IgD-negative memory B cell (primary cell): ENCODE results near the gene SPNS2. TPM values are rescaled to one million over a fixed set of nuclear protein-coding genes. Genes with fewer than 3 reads are reported as not detected.
"Not testable (repeated sequence)": the region's sequence is repeated elsewhere in the genome, so short reads cannot be mapped to it uniquely, and the experiment has no call there.

ENCODE experiments used
- H3K27ac Mint-ChIP-seq, 3 donors: one replicate each; pipeline ENCODE4 v1.8.0; 2020 to 2022; ENCODE audit warnings: mild to moderate bottlenecking in 3 of 3, mixed read lengths in 3 of 3, moderate library complexity in 1 of 3
- H3K27me3 Mint-ChIP-seq: one replicate; pipeline ENCODE4 v1.8.0; 2021; ENCODE audit warnings: mixed read lengths
- H3K36me3 Mint-ChIP-seq: one replicate; pipeline ENCODE4 v1.8.0; 2020; ENCODE audit warnings: mild to moderate bottlenecking, mixed read lengths
- H3K4me1 Mint-ChIP-seq, 3 donors: one replicate each; pipeline ENCODE4 v1.8.0; 2020 to 2022; ENCODE audit warnings: mixed read lengths in 3 of 3, mild to moderate bottlenecking in 1 of 3
- H3K4me3 Mint-ChIP-seq, 4 donors: one replicate each; pipeline ENCODE4 v1.8.0; 2020 to 2022; ENCODE audit warnings: mild to moderate bottlenecking in 4 of 4, mixed read lengths in 4 of 4, moderate library complexity in 3 of 4
- H3K9me3 Mint-ChIP-seq, 3 donors: one replicate each; pipeline ENCODE4 v1.8.0; 2020 to 2021; ENCODE audit warnings: mixed read lengths in 3 of 3, mild to moderate bottlenecking in 1 of 3
- polyA plus RNA-seq: library from polyadenylated mRNA; unstranded; fragments of 300-500 nt; fragmentation: Illumina TruSeq; gene quantifications from one replicate; pipeline ENCODE4 v1.2.3, GENCODE V29; 2021

The SPNS2 gene
- polyA plus RNA-seq, 1 donor from 2014 or later = not detected

DNA sequence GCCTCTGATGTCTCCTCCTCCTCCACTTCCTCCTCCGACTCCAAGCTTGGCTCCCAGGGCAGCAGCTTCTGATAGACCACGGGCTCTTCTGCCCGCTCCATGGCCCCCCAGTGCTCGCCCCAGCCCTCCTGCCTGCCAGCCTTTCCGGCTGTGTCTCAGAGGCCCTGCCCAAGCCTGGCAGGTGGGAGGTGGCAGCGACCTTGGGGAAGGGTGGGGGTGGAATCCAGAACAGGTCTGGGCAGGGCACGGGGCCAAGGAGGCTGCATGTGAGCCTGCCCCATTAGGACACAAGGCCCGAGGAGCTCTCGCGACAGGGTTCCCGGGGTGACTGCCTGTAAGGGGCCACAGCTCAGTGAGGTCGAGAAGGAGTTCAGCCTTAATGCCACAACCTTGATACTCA is 61.7 kb downstream of the SPNS2 start, which contains the start of gene GGT6:
TSS of gene GGT6 (minus strand) at position 157 of the 400 bp plus-strand sequence. CDS start at position 101, 56 bp downstream.
- Mint-ChIP-seq H3K4me1 (peaks cover 24 to 29% (median 26%) of the 10 kb centered on the region in 3 donors), H3K27me3 (peaks cover under 1% of the 10 kb centered on the region), H3K27ac (peak within 1 kb of the TSS in 1 of 3 donors; percentile 39), H3K4me3 (peak within 1 kb of the TSS in 2 of 4 donors; percentile 7 to 53), H3K9me3 (no peaks in the 10 kb centered on the region), H3K36me3 (peaks cover 2% of the 10 kb centered on the region)

DNA sequence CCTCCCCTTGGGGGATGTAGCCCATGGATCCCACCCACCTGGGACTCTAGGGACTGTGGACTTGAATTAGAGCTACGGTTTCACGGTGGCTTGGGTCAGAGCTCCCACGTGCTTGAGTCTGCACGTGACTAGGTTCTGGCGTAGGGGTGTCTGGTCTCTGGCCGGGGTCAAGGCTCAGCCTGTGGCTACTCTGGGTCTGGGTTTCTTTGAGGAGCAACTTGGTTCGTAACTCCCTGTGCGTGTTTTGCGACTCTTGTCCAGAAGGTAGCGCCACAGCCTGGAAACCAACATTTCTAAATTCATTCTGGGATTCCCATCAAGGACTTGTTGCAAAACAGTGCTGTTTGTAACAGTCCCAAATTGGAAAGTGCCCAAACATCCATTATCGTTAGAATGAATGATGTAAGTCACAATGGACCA is 62.2 kb downstream of the SPNS2 start:
- Mint-ChIP-seq H3K4me1 (peaks cover 24 to 30% (median 26%) of the 10 kb centered on the region in 3 donors), H3K27me3 (peaks cover 3% of the 10 kb centered on the region), H3K27ac (no peak overlapping the region), H3K36me3 (no peaks in the 10 kb centered on the region), H3K9me3 (no peaks in the 10 kb centered on the region), H3K4me3 (peak overlapping the region in 2 of 4 donors; percentile 7 to 53)

DNA sequence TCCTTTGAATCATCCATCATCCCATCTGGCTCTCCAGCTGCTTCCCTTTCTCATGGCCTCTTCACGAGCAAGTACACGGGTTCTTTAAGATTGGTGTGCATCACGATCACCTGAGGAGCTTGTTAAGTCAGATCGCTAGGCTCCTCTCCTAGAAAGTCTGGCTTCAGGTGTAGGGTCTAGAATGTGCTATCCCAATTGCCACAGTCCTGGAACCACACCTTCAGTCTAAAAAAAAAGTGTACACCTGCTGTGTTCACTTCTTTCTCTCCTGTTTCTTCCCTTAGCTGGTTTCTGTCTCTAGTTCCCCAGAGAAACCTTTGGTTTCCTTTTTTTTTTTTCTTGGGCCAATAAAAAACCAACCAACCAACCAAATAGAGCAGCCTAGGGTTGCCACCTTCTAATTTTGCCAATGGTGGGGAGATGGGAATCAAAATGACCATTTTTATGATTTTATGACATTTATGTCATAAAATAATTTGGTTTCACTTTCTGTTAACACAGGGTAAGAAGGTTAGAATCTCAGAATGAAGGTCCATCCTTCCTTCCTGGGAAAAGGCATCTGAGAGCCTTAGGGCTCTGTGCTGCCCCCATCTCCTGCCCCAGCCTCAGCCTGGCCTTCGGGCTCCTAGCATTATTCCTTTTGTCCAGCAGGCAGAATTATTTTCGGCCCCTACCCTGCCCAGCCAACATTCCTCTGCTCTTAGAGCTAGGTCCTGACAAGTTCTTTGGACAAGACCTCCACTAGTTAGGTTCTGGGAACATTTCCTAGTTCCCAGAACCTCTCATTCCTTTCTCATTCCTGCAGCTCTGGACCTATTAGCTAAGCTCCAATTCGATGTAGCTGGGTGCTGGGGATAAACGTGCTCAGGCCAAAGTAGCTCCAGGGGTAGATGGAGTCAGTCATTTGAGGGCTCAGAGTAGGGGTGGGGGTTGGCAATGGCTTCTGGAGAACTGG is 63.6 kb downstream of the SPNS2 start:
- H3K27me3 Mint-ChIP-seq = peaks cover 3% of the 10 kb centered on the region
- H3K9me3 Mint-ChIP-seq = no peaks in the 10 kb centered on the region
- H3K4me1 Mint-ChIP-seq = peaks cover 21 to 26% (median 25%) of the 10 kb centered on the region in 3 donors
- H3K27ac Mint-ChIP-seq = peak overlapping the region; percentile 4 to 39 (median 28)
- no peaks in the 10 kb centered on the region for H3K36me3 Mint-ChIP-seq
- peak overlapping the region in 3 of 4 donors; percentile 45 to 68 (median 67) for H3K4me3 Mint-ChIP-seq

DNA sequence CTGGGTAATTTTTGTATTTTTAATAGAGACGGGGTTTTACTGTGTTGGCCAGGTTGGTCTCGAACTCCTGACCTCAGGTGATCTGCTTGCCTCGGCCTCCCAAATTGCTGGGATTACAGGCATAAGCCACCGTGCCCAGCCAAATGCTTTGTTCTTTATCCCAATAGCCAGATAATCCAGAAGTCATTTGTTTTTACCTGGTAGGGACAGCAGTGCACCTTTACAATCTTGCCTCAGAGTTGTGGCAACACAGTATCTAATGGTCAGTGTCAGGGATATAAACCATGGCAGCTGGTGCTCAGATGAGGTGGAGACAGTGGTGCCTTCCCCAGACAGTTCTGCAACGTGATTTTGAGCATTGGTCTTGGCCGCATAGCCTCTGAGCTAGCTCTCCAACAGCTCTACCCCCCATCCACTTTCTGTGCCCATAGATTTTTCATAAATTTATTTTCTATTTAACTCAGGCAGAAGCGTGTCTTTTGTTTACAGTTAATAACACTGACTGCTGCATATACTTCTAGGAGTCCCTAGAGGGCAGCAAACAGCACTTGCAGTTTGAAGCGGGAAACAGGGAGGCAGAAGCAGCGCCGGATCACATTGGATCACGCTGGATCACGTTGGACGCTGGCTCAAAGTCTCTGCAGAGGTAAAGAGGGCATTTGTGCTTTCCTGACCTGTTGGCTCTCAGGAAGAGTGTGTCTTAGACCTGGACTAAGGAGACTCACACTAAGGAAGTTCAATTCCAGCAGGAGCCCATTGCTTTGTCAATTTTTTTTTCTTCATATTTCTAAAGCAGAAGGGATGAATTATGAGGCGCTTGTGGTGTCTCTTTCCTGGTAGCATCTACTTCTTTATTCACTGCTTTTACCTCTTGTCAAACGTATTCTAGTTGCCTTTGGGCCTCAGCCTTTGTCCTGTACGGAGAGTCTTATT is 66.8 kb downstream of the SPNS2 start:
- Mint-ChIP-seq H3K36me3 (no peaks in the 10 kb centered on the region), H3K27ac (no peak overlapping the region), H3K4me3 (peak overlapping the region in 2 of 4 donors; percentile 63 to 72), H3K9me3 (no peaks in the 10 kb centered on the region), H3K4me1 (peaks cover 19 to 26% (median 25%) of the 10 kb centered on the region in 3 donors), H3K27me3 (peaks cover 3% of the 10 kb centered on the region)

DNA sequence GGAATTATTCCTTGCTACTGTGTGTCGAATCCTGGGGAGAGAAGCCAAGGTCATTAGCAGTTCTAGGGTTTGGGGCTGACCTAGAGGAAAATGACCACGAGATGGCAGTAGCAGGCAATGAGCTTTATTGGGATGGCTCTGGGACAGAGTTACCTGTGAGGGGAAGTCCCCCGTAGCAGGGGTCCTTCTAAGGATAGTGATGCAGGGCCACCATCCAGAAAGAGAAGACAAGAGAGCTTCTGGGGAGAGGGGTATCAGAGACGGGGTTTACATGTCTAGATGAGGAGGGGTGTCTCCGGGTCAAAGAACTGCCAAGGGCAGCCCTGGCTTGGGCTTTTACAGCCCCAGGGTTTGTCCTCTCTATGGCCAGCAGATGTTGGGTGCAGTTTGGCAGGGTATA is 68.1 kb downstream of the SPNS2 start:
- H3K9me3 Mint-ChIP-seq = no peaks in the 10 kb centered on the region
- H3K4me3 Mint-ChIP-seq = no peak overlapping the region
- no peak overlapping the region for H3K27ac Mint-ChIP-seq
- H3K36me3 Mint-ChIP-seq = no peaks in the 10 kb centered on the region
- H3K27me3 Mint-ChIP-seq = peaks cover 3% of the 10 kb centered on the region
- H3K4me1 Mint-ChIP-seq = peaks cover 12 to 20% (median 18%) of the 10 kb centered on the region in 3 donors

DNA sequence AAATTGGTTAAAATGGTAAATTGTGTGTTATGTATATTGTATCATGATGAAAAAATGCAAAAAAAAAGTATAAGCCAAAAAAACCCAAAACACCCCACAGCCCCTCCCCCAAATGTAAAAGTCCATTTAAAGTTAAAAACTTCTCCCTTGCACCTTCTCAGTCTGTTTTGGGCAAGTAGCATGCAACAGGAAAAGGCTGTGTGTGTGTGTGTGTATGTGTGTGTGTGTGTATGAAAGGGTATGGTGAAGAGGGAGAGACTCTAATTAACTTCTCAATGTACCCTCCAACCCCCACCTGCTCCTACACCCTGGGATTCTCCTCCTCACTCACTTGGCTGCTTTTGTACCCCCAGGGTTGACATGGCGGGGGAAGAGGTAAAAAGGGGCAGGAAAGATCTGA is 70.9 kb downstream of the SPNS2 start:
- H3K36me3 Mint-ChIP-seq = no peaks in the 10 kb centered on the region
- H3K9me3 Mint-ChIP-seq = no peaks in the 10 kb centered on the region
- H3K4me3 Mint-ChIP-seq = no peak overlapping the region
- peaks cover 6% of the 10 kb centered on the region for H3K27me3 Mint-ChIP-seq
- H3K4me1 Mint-ChIP-seq = peaks cover 6 to 14% (median 10%) of the 10 kb centered on the region in 3 donors
- H3K27ac Mint-ChIP-seq = peak overlapping the region in 1 of 3 donors; percentile 74

DNA sequence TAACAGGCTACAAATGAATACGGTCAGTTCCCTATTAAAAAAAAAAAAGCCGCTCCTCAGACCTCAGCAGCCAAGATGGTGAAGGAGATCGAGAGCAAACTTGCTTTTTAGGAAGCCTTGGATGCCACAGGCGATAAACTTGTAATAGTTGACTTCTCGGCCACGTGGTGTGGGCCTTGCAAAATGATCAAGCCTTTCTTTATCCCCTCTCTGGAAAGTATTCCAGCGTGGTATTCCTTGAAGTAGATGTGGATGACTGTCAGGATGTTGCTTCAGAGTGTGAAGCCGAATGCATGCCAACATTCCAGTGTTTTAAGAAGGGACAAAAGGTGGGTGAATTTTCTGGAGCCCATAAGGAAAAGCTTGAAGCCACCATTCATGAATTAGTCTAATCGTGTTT is 73.5 kb downstream of the SPNS2 start:
- Mint-ChIP-seq H3K4me1 (peaks cover 0 to 7% (median 6%) of the 10 kb centered on the region in 3 donors), H3K27me3 (peaks cover 2% of the 10 kb centered on the region), H3K9me3 (no peaks in the 10 kb centered on the region), H3K4me3 (no peak overlapping the region), H3K36me3 (no peaks in the 10 kb centered on the region), H3K27ac (no peak overlapping the region)

DNA sequence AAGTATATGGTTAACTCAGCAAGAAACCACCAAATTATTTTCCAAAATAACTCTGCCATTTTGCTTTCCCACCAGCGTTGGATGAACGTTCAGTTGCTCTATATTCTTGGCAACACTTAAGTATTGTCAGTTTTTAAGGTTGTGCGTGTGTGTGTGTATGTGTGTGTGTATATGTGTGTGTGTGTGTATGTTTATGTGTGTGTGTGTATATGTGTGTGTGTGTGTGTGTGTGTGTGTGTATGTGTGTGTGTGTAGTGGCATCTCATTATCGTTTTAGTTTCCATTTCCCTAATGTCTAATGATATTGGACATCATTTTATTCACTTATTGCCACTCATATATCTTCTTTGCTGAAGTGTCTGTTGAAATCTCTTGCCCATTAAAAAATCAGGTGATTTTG is 74.4 kb downstream of the SPNS2 start:
- Mint-ChIP-seq H3K27me3 (peaks cover 2% of the 10 kb centered on the region), H3K36me3 (no peaks in the 10 kb centered on the region), H3K9me3 (no peaks in the 10 kb centered on the region), H3K27ac (no peak overlapping the region), H3K4me3 (no peak overlapping the region), H3K4me1 (peaks cover 0 to 7% (median 6%) of the 10 kb centered on the region in 3 donors)

DNA sequence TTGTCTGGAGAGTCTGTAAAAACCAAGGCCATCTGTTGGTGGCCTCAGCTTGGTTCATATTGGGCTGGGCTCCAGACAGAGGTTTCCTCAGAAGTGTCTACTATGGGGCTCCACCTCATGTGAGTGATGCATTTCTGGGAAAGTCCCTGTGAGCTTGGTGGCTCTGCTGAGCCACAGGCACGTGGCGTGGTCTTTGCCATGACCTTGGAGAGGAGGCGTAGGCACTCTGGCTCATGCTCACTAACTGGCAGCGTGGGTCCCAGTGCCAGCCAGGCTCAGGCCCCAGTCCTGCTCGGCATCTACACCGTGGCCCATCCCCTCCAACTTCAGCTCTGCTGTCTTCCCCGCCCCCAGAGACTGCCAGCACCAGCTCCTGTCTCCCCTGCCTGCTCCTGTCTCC is 75.0 kb downstream of the SPNS2 start:
- Mint-ChIP-seq H3K36me3 (no peaks in the 10 kb centered on the region), H3K4me3 (no peak overlapping the region), H3K9me3 (no peaks in the 10 kb centered on the region), H3K27ac (no peak overlapping the region), H3K4me1 (peaks cover 0 to 7% (median 6%) of the 10 kb centered on the region in 3 donors), H3K27me3 (peaks cover 2% of the 10 kb centered on the region)

DNA sequence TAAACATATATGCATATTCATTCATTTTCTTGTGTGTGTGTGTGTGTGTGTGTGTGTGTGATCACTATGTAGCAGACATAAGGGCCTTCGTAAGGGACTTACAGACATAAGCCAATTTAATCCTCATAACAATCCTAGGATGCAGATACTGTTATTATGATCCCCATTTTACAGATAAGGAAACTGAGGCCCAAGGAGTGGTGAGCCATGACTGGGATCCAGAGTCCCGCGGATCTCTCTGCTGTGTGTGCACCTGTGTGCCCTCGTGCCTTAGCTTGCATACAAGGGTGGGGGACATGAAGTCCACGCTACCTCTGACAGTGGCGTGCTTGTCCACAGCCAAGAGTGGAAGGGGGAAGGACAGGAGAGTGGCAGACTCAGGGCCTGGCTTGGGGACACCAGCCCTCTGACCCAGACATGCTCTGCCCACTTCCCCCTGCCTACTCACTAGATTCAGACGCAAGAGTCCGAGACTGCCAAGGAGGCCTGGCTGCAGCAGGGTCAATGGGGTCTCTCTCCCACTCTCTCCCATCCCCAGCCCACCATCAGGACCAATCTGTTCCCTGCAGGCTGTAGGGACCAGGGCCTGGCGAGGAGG is 75.9 kb downstream of the SPNS2 start:
- peaks cover 0 to 7% (median 6%) of the 10 kb centered on the region in 3 donors for H3K4me1 Mint-ChIP-seq
- H3K27ac Mint-ChIP-seq = no peak overlapping the region

DNA sequence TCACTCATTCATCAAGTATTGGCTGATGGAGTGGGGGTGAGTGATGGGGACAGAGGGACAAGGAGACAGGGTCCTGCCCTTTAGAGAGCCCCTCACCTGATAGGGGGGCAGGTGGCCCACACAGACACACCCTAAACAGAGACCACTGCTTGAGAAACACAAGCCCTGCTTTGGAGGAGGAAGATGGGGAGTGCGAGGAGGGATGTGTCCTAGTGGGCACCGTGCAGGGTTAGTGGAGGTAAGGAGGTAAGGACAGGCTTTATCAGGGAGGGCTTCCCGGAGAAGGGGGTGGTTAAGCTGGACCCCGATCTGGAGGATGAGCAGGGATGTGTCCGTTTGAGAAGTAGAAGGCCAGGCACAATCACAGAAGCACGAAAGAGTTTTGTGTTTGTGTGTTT is 77.5 kb downstream of the SPNS2 start:
- Mint-ChIP-seq H3K27me3 (peaks cover 4% of the 10 kb centered on the region), H3K4me1 (peaks cover 0 to 6% (median 5%) of the 10 kb centered on the region in 3 donors), H3K27ac (no peak overlapping the region), H3K36me3 (no peaks in the 10 kb centered on the region), H3K9me3 (no peaks in the 10 kb centered on the region), H3K4me3 (peak overlapping the region in 1 of 4 donors; percentile 47)

More for the DNA sequence above, 75.9 kb downstream of the SPNS2 start:
- H3K36me3 Mint-ChIP-seq = no peaks in the 10 kb centered on the region
- H3K4me3 Mint-ChIP-seq = no peak overlapping the region
- peaks cover 2% of the 10 kb centered on the region for H3K27me3 Mint-ChIP-seq
- H3K9me3 Mint-ChIP-seq = no peaks in the 10 kb centered on the region

DNA sequence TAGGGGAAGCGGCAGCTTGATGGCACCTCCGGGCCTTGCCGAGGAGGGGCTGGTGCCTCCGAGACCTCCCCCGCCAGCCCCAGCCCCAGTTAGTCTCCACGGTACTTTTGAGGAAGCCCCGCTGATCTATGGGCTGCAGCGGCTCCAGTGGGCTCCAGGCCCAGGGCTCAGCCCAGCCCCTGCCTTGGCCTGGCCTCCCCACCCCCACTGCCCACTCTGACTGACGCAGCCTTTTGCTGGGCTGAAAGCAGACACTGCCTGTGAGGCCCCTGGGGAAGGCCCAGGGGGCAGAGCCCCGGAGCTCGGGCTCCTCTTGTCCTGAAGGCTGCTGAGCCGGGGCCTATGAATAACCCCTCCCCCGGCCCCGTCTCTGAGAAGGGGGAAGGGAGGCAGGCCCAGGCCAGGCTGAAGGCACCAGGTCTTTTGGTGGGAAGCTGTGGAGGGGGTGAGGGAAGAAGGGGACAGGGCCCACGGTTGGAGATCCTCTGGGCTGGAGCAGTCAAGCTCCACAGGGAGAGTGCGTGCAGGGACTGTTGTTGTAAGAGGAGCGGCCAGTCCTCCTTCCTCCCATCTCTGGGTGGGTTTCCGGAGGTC is 78.1 kb downstream of the SPNS2 start:
- Mint-ChIP-seq H3K27ac (no peak overlapping the region), H3K4me3 (no peak overlapping the region), H3K36me3 (no peaks in the 10 kb centered on the region), H3K9me3 (no peaks in the 10 kb centered on the region), H3K4me1 (peaks cover 0 to 6% (median 5%) of the 10 kb centered on the region in 3 donors), H3K27me3 (peaks cover 4% of the 10 kb centered on the region)

DNA sequence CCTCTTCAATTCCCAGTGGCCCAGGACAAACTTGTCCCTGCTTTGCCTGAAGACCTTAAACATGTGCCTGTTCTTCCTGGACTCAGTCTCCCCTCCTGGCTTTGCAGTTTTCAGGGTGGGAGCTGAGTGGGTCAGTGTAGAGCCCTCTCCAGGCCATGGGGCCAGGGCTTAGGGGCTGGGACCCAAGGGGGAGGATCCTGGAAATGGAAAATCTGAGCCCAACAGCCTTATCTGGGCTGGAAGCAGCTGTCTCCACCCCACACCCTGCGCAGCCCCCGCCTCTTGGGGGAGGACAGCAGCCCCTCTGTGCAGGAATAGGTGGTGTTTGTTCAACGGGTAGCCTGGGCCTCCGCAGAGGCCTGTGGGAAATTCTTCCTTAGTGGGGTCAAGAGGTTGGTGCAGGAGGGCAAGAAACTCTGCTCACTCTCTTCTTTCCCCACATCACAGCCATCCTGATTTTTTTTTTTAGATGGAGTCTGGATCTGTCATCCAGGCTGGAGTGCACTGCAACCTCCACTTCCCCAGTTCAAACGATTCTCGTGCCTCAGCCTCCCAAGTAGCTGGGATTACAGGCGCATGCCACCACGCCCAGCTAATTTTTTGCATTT is 78.8 kb downstream of the SPNS2 start:
- H3K4me3 Mint-ChIP-seq = no peak overlapping the region
- H3K4me1 Mint-ChIP-seq = peaks cover 0 to 6% (median 5%) of the 10 kb centered on the region in 3 donors
- no peak overlapping the region for H3K27ac Mint-ChIP-seq
- peaks cover 9% of the 10 kb centered on the region for H3K27me3 Mint-ChIP-seq
- no peaks in the 10 kb centered on the region for H3K36me3 Mint-ChIP-seq
- H3K9me3 Mint-ChIP-seq = no peaks in the 10 kb centered on the region

DNA sequence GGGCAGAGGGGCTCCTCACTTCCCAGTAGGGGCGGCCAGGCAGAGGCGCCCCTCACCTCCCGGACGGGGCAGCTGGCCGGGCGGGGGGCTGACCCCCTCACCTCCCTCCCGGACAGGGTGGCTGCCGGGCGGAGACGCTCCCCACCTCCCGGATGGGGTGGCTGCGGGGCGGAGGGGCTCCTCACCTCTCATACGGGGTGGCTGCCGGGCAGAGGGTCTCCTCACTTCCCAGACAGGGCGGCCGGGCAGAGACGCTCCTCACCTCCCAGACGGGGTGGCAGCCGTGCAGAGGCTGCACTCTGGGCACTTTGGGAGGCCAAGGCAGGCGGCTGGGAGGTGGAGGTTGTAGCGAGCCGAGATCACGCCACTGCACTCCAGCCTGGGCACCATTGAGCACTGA is 79.7 kb downstream of the SPNS2 start:
- peaks cover 14% of the 10 kb centered on the region for H3K27me3 Mint-ChIP-seq
- H3K27ac Mint-ChIP-seq, H3K36me3 Mint-ChIP-seq, H3K4me3 Mint-ChIP-seq, H3K9me3 Mint-ChIP-seq, H3K4me1 Mint-ChIP-seq: not testable (repeated sequence)
